T-cell (primary cell): Measurements from ENCODE around the gene CFAP46. TPM values are rescaled to one million over a fixed set of nuclear protein-coding genes. Genes with fewer than 3 reads are reported as not detected.

Experiments
- ATAC-seq, 4 experiments: fragments of 200-7000 bp in 3 of 4; fragments of 150-1000 bp in 1 of 4; cut with Tn5 transposase; replicated peaks in 1 of 4; 1 replicate in 3 of 4; 2 replicates in 1 of 4; pipeline ENCODE4 v1.10.0; 2021; ENCODE audit warnings: moderate library complexity in 3 of 4, mild to moderate bottlenecking in 2 of 4, moderate number of reproducible peaks in 1 of 4
- CTCF ChIA-PET, 2 donors: fragments of 300-600 bp; sonication (Branson Sonifier 250); formaldehyde crosslinking; loops; one replicate each; lab custom pipeline; 2022; ENCODE audit warnings: antibody characterized with exemption in 2 of 2; lab: Charles Lee
- POLR2A ChIA-PET, 2 donors: fragments of 300-600 bp; sonication (Branson Sonifier 250); formaldehyde crosslinking; loops; one replicate each; lab custom pipeline; 2022; ENCODE audit warnings: antibody characterized with exemption in 2 of 2; lab: Charles Lee
- DNase-seq, 35 experiments: peaks; one replicate each; pipeline versions ENCODE4 v3.0.0 to v3.0.0-alpha.2; 2013 to 2023
- H3K27ac ChIP-seq: one replicate; pipeline ENCODE4 v1.5.1; 2013; ENCODE audit warnings: low read length
- H3K27me3 ChIP-seq, 2 experiments: replicated peaks in 1 of 2; 1 replicate in 1 of 2; 2 replicates in 1 of 2; pipeline versions ENCODE4 v1.6.1 to v1.7.0; 2013; ENCODE audit warnings: low read length in 1 of 2, mixed read lengths in 1 of 2; ENCODE audit not compliant: control insufficient read depth in 2 of 2, insufficient read depth in 2 of 2; ENCODE audit errors: extremely low read depth in 1 of 2
- H3K36me3 ChIP-seq, 2 donors: 1 replicate in 1 of 2; 2 replicates in 1 of 2; pipeline versions ENCODE4 v1.6.1 to v1.7.0; 2013; ENCODE audit warnings: low read length in 1 of 2; ENCODE audit not compliant: control insufficient read depth in 2 of 2, insufficient read depth in 1 of 2; ENCODE audit errors: extremely low read depth in 1 of 2
- H3K4me1 ChIP-seq, 2 experiments: 1 replicate in 1 of 2; 2 replicates in 1 of 2; pipeline versions ENCODE4 v1.6.1 to v1.7.0; 2013; ENCODE audit warnings: low read length in 2 of 2, mixed read lengths in 1 of 2; ENCODE audit not compliant: insufficient read depth in 2 of 2, control insufficient read depth in 1 of 2; ENCODE audit errors: extremely low read depth in 1 of 2
- H3K4me3 ChIP-seq, 2 donors: 1 replicate in 1 of 2; 2 replicates in 1 of 2; pipeline versions ENCODE4 v1.5.1 to v1.7.0; 2013; ENCODE audit warnings: mild to moderate bottlenecking in 2 of 2, low read length in 1 of 2, moderate library complexity in 1 of 2; ENCODE audit not compliant: control insufficient read depth in 1 of 2; ENCODE audit errors: extremely low read depth in 1 of 2
- H3K9me3 ChIP-seq: 2 replicates; pipeline ENCODE4 v1.7.0; 2013
- H3K27ac Mint-ChIP-seq, 2 donors: one replicate each; pipeline ENCODE4 v1.8.0; 2020 to 2021; ENCODE audit warnings: mild to moderate bottlenecking in 2 of 2, mixed read lengths in 2 of 2
- H3K27me3 Mint-ChIP-seq, 2 donors: one replicate each; pipeline ENCODE4 v1.8.0; 2021 to 2022; ENCODE audit warnings: mixed read lengths in 2 of 2
- H3K36me3 Mint-ChIP-seq: one replicate; pipeline ENCODE4 v1.8.0; 2021; ENCODE audit warnings: mixed read lengths
- H3K4me1 Mint-ChIP-seq, 3 donors: one replicate each; pipeline ENCODE4 v1.8.0; 2020 to 2022; ENCODE audit warnings: mixed read lengths in 3 of 3, mild to moderate bottlenecking in 1 of 3
- H3K4me3 Mint-ChIP-seq, 3 donors: one replicate each; pipeline ENCODE4 v1.8.0; 2020 to 2022; ENCODE audit warnings: mild to moderate bottlenecking in 3 of 3, mixed read lengths in 3 of 3, moderate library complexity in 3 of 3
- H3K9me3 Mint-ChIP-seq, 3 donors: one replicate each; pipeline ENCODE4 v1.8.0; 2020 to 2022; ENCODE audit warnings: mixed read lengths in 3 of 3
- WGBS: methylation state at CpG from one replicate; pipeline ENCODE4 v1.1.5; 2013; ENCODE audit warnings: missing lambda C conversion rate; ENCODE audit not compliant: insufficient coverage; 5-methylcytosine and 5-hydroxymethylcytosine counted together
- total RNA-seq, 35 experiments: library from RNA in 6 of 35; stranded (reverse) in 6 of 35; fragments of 120-200 nt in 1 of 35; gene quantifications; one replicate each; pipeline versions ENCODE4 v1.2.1 to v1.2.4 and lab custom pipeline; 2013 to 2026

The CFAP46 gene
- total RNA-seq, 5 donors from 2014 or later (not counting 1 experiment from before 2014, with no cell fraction given), result not detected

DNA sequence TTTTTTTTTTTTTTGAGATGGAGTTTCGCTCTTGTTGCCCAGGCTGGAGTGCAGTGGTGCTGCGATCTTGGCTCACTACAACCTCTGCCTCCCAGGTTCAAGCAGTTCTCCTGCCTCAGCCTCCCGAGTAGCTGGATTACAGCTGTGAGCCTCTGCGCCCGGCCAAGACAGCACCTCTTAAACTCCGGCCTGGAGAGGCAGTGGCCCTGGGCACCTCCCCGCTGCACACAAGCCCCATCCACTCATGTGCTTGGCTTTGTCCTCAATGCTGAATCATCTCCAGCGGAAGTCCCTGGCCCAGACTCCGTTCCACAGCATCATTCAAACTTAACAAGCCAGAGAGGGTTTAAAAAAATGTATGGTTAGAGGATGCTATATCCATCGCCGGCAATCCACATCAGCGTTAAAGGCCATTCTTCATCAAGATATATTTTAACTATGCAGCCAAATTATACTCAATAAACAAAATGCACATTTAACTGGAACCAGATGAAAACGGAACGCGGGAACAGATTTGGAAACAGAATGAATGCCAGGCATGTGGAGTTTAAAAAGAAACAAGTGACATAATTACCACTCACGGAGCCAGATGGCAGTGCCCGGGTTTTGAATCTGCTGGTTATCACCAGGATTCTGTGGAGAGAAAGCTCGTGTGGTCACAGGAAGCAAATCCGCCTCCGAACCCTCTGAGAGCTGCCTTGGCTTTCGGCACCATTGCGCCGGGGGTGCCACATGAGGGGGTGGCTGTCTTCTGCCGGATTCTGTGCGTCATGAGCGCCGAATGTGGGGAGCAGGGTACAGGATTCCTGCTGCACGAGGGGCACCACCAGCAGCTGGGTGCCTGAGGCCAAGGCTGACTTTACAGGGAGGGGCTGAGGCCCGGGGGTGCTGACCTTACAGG is 45.6 kb upstream of the CFAP46 start:
- ChIA-PET CTCF (no interaction called here), POLR2A (no interaction called here)
- peaks cover 0 to 21% of the 10 kb centered on the region in 2 experiments for H3K27me3 ChIP-seq
- H3K4me1 ChIP-seq, result no peaks in the 10 kb centered on the region
- Mint-ChIP-seq H3K9me3 (no peaks in the 10 kb centered on the region), H3K27me3 (peaks cover 3 to 7% of the 10 kb centered on the region in 2 donors), H3K27ac (no peak overlapping the region), H3K4me3 (no peak overlapping the region), H3K36me3 (no peaks in the 10 kb centered on the region), H3K4me1 (no peaks in the 10 kb centered on the region)
- DNase-seq, result no peak
- H3K4me3 ChIP-seq, result no peak overlapping the region
- 83% methylated on average over 19 of the region's 29 CpGs for WGBS
- ATAC-seq, result no peak
- H3K36me3 ChIP-seq, result no peaks in the 10 kb centered on the region
- no peak overlapping the region for H3K27ac ChIP-seq
- H3K9me3 ChIP-seq, result no peaks in the 10 kb centered on the region

DNA sequence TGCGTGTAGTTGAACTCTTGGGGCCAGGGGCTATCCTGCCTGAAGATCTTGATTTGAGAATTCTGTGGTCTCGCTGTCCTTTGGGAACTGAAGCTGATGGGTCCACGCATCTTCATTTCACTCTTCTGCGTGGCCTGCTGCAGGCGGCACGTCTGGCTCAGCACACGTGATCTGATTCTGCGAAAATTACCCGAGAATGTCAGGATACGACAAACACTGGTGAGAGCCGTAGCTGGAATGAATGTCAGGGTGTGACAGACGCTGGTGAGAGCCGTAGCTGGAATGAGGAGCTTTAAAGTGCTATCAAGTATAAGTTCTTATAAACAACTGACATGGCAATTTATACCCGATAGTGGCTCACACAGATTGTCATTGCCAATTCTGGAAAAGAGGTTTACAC is 44.6 kb upstream of the CFAP46 start:
- ATAC-seq (no peak), DNase-seq (no peak)
- H3K9me3 ChIP-seq, result no peaks in the 10 kb centered on the region
- CTCF ChIA-PET, result no interaction called here
- Mint-ChIP-seq H3K9me3 (no peaks in the 10 kb centered on the region), H3K4me3 (no peak overlapping the region), H3K27me3 (peaks cover 3 to 7% of the 10 kb centered on the region in 2 donors), H3K36me3 (no peaks in the 10 kb centered on the region), H3K4me1 (no peaks in the 10 kb centered on the region), H3K27ac (no peak overlapping the region)
- H3K27me3 ChIP-seq, result peaks cover 0 to 16% of the 10 kb centered on the region in 2 experiments
- POLR2A ChIA-PET, result no interaction called here
- WGBS, result 88% methylated on average over 12 of the region's 14 CpGs
- no peak overlapping the region for H3K27ac ChIP-seq
- no peaks in the 10 kb centered on the region for H3K4me1 ChIP-seq
- H3K36me3 ChIP-seq, result no peaks in the 10 kb centered on the region
- H3K4me3 ChIP-seq, result no peak overlapping the region

DNA sequence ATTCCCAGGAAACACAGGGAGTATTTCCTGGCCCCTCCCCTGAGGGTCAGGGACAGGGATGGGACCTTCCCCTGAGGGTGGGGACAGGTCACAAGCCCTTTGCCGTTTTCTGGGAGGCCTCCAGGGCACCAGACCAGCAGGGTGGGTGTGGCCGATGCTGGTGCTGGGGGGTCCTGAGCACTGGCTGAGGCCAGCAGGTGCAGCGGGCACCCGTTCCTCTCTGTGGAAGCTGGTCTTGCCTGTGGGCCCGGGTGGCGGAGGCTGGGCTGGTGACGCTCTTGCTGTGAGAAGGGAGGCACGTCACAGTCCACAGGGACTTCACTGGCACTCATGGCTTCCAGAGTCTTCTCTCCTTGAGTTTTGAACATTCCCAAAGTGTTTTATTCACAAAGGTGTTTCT is 44.2 kb upstream of the CFAP46 start:
- Histone ChIP-seq H3K4me3 (no peak overlapping the region), H3K36me3 (no peaks in the 10 kb centered on the region), H3K9me3 (no peaks in the 10 kb centered on the region), H3K27ac (no peak overlapping the region), H3K27me3 (peaks cover 0 to 16% of the 10 kb centered on the region in 2 experiments), H3K4me1 (no peaks in the 10 kb centered on the region)
- ChIA-PET CTCF (no interaction called here), POLR2A (interaction anchor here in 1 of 2 donors (0.5 kb wide), 1 partner anchor 1112 kb away, joined by 3 read pairs; no protein-coding TSS in a partner anchor)
- H3K27me3 Mint-ChIP-seq, result peaks cover 3 to 7% of the 10 kb centered on the region in 2 donors
- DNase-seq (no peak), ATAC-seq (no peak)
- 86% methylated on average over 7 of the region's 8 CpGs for WGBS
- H3K4me1 Mint-ChIP-seq, result no peaks in the 10 kb centered on the region
- H3K9me3 Mint-ChIP-seq, result no peaks in the 10 kb centered on the region
- no peak overlapping the region for H3K27ac Mint-ChIP-seq
- H3K36me3 Mint-ChIP-seq, result no peaks in the 10 kb centered on the region
- H3K4me3 Mint-ChIP-seq, result no peak overlapping the region

DNA sequence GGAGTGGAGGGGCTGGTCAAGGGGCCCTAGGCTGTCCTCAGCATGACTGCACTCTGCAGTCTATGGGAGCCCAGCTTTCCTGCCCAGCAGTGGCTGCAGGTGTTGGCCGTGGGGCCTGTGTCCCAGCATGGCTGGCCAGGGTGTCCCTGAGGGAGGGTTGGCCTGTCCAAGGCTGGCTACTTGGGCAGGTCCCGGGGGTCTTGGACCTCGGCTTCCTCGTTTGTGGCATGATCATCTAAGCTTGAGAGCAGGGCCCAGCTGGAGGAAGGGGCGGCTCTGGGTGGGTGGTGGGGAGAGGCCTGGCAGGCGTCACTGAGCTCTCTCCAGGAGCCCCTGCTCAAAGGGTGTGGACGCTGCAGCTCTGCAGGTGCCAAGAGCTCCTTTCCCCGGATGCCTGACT is 43.7 kb upstream of the CFAP46 start:
- ChIA-PET POLR2A (interaction anchor here in 1 of 2 donors (0.5 kb wide), 1 partner anchor 1112 kb away, joined by 3 read pairs; no protein-coding TSS in a partner anchor), CTCF (no interaction called here)
- Histone ChIP-seq H3K36me3 (no peaks in the 10 kb centered on the region), H3K27ac (no peak overlapping the region), H3K4me1 (no peaks in the 10 kb centered on the region), H3K4me3 (no peak overlapping the region), H3K9me3 (no peaks in the 10 kb centered on the region), H3K27me3 (peaks cover 0 to 16% of the 10 kb centered on the region in 2 experiments)
- Mint-ChIP-seq H3K27ac (no peak overlapping the region), H3K4me1 (no peaks in the 10 kb centered on the region), H3K9me3 (no peaks in the 10 kb centered on the region), H3K4me3 (no peak overlapping the region), H3K36me3 (no peaks in the 10 kb centered on the region), H3K27me3 (peaks cover 3 to 7% of the 10 kb centered on the region in 2 donors)
- WGBS, result 81% methylated on average over 5 of the region's 8 CpGs
- no peak for ATAC-seq
- DNase-seq, result no peak

DNA sequence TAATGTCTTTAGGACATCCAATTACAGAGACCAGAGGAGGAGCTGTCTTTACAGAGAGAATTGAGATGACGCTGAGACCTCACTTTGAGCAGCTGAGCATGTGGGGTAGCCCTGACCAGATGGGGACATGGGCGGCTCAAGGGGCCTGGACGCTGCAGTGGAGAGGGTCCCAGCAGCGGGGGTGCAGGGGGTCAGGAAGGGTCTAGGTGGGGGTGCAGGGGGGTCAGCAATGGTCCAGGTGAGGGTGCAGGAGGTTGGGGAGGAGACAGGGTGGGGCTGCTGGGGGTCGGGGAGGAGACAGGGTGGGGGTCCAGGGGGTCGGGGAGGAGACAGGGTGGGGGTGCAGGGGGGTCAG is 43.2 kb upstream of the CFAP46 start:
- Histone ChIP-seq H3K4me1 (no peaks in the 10 kb centered on the region), H3K4me3 (no peak overlapping the region), H3K9me3 (no peaks in the 10 kb centered on the region), H3K36me3 (no peaks in the 10 kb centered on the region), H3K27me3 (peaks cover 0 to 16% of the 10 kb centered on the region in 2 experiments), H3K27ac (no peak overlapping the region)
- ChIA-PET CTCF (no interaction called here), POLR2A (no interaction called here)
- 100% methylated on average over 1 of the region's 6 CpGs for WGBS
- H3K9me3 Mint-ChIP-seq, result no peaks in the 10 kb centered on the region
- no peak for ATAC-seq
- no peaks in the 10 kb centered on the region for H3K36me3 Mint-ChIP-seq
- DNase-seq, result no peak
- no peak overlapping the region for H3K27ac Mint-ChIP-seq
- H3K4me1 Mint-ChIP-seq, result no peaks in the 10 kb centered on the region
- peaks cover 3 to 7% of the 10 kb centered on the region in 2 donors for H3K27me3 Mint-ChIP-seq
- H3K4me3 Mint-ChIP-seq, result no peak overlapping the region

DNA sequence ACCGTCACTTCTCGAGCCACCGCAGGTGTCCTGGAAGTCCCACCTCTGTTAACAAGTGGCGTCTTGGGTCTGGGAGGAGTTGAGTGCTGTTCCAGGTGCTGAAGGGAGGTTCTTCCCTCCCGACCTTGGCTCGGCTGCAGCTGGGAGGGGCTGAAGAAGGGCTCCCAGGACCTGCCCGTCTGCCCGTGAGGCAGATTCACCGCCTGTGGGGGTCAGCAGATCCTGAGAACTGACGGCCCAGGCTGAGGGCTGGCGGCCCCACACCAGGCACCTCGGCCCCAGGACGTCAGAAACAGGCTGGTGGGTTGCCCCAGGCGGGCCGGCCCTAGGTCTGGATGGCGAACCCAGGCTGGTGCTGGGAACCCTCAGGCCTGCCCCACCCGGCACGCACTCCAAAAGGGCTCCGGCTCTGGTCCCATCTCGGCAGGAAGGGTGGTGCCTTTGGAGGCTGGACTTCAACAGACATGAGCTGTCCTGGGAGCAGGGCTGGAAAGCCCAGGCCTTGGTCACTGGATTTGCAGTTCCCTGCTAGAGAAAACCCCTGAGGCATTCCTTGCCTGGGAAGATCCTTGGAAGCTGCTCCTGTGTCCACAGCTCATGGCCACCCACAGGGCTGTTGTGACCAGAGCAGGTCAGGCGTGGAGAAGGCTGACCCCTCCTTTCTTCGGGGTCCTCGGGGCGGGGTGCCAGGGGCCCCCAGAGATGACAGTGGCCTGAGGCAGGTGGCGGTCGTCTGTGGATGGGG is 42.6 kb upstream of the CFAP46 start:
- Histone ChIP-seq H3K27ac (no peak overlapping the region), H3K4me3 (no peak overlapping the region), H3K36me3 (no peaks in the 10 kb centered on the region), H3K27me3 (peaks cover 0 to 16% of the 10 kb centered on the region in 2 experiments), H3K9me3 (no peaks in the 10 kb centered on the region), H3K4me1 (no peaks in the 10 kb centered on the region)
- Mint-ChIP-seq H3K27me3 (peaks cover 3 to 7% of the 10 kb centered on the region in 2 donors), H3K36me3 (no peaks in the 10 kb centered on the region), H3K9me3 (no peaks in the 10 kb centered on the region), H3K27ac (no peak overlapping the region), H3K4me1 (no peaks in the 10 kb centered on the region), H3K4me3 (no peak overlapping the region)
- ChIA-PET POLR2A (no interaction called here), CTCF (no interaction called here)
- DNase-seq (no peak), ATAC-seq (no peak)
- 65% methylated on average over 21 of the region's 26 CpGs for WGBS
